DOHH2 (cell line): Measurements from ENCODE around the gene TRIM32.

Experiments
- H3F3A ChIP-seq: fragments of 200-600 bp; sonication (generic), shearing (Covaris generic); 2 replicates; pipeline ENCODE4 v1.6.0; 2016; ENCODE audit warnings: antibody characterized with exemption, mild to moderate bottlenecking; ENCODE audit not compliant: control insufficient read depth, insufficient read depth
- H3K27ac ChIP-seq: fragments of 200-600 bp; sonication (generic); 2 replicates; pipeline ENCODE4 v1.5.1; 2014; ENCODE audit warnings: low read depth, mild to moderate bottlenecking, low read length, moderate library complexity
- H3K27me3 ChIP-seq: fragments of 200-600 bp; sonication (generic); 2 replicates; pipeline ENCODE4 v1.6.1; 2014; ENCODE audit warnings: mild to moderate bottlenecking, low read length, mixed read lengths; ENCODE audit not compliant: control insufficient read depth
- H3K36me3 ChIP-seq: fragments of 200-600 bp; sonication (generic); 2 replicates; pipeline ENCODE4 v1.6.1; 2014; ENCODE audit warnings: mild to moderate bottlenecking, low read length, moderate library complexity, mixed read lengths; ENCODE audit not compliant: control insufficient read depth
- H3K4me1 ChIP-seq: fragments of 200-600 bp; sonication (generic); 2 replicates; pipeline ENCODE4 v1.6.1; 2014; ENCODE audit warnings: mild to moderate bottlenecking, low read length, mixed read lengths; ENCODE audit not compliant: control insufficient read depth
- H3K4me2 ChIP-seq: fragments of 200-600 bp; sonication (generic); 2 replicates; pipeline ENCODE4 v1.6.0; 2014; ENCODE audit warnings: mild to moderate bottlenecking, low read length, moderate library complexity
- H3K4me3 ChIP-seq: fragments of 200-600 bp; sonication (generic); 2 replicates; pipeline ENCODE4 v1.5.1; 2014; ENCODE audit warnings: mild to moderate bottlenecking, low read length, mixed read lengths
- H3K79me2 ChIP-seq: fragments of 200-600 bp; sonication (generic); 2 replicates; pipeline ENCODE4 v1.6.1; 2014; ENCODE audit warnings: mild to moderate bottlenecking, low read length, mixed read lengths; ENCODE audit not compliant: control insufficient read depth
- H3K9me2 ChIP-seq: fragments of 200-600 bp; sonication (generic); replicated peaks from 2 replicates; pipeline ENCODE4 v1.6.1; 2014; ENCODE audit warnings: mild to moderate bottlenecking, low read length, mixed read lengths; ENCODE audit not compliant: control insufficient read depth
- H3K9me3 ChIP-seq: fragments of 200-600 bp; sonication (generic); 2 replicates; pipeline ENCODE4 v1.6.1; 2014; ENCODE audit warnings: antibody characterized with exemption, low read length, mixed read lengths; ENCODE audit not compliant: control insufficient read depth, insufficient read depth
- H4K20me1 ChIP-seq: fragments of 200-600 bp; sonication (generic); 2 replicates; pipeline ENCODE4 v1.6.0; 2014; ENCODE audit warnings: low read depth, mild to moderate bottlenecking, antibody characterized with exemption, low read length, moderate library complexity; ENCODE audit not compliant: control insufficient read depth, insufficient read depth
- CTCF ChIP-seq: fragments of 200-600 bp; sonication (generic); IDR thresholded peaks from one replicate; pipeline ENCODE4 v1.5.1; 2014; ENCODE audit warnings: antibody characterized with exemption, mild to moderate bottlenecking, low read depth, low read length; ENCODE audit not compliant: poor library complexity, severe bottlenecking
- EZH2phosphoT487 ChIP-seq: fragments of 200-600 bp; sonication (generic); IDR thresholded peaks from 2 replicates; pipeline ENCODE4 v1.6.1; 2017; ENCODE audit warnings: borderline replicate concordance, mild to moderate bottlenecking, antibody characterized with exemption, low read length, moderate library complexity, mixed read lengths

Gene TRIM32

GRCh38 chr9:116692616-116693015 is 5.5 kb downstream of the TRIM32 start:
- Histone ChIP-seq H3K4me2 (no peak overlapping the region), H3K27me3 (no peaks in the 10 kb centered on the region), H3K36me3 (peaks cover 7% of the 10 kb centered on the region), H3K79me2 (peaks cover 62% of the 10 kb centered on the region), H3K9me3 (no peaks in the 10 kb centered on the region), H4K20me1 (peaks cover 7% of the 10 kb centered on the region), H3K9me2 (no peaks in the 10 kb centered on the region), H3K27ac (no peak overlapping the region), H3K4me3 (no peak overlapping the region), H3F3A (0 out of 2 replicates have a peak, but pooled peaks cover 3% of the 10 kb centered on the region), H3K4me1 (peaks cover 32% of the 10 kb centered on the region)
- TF ChIP-seq EZH2phosphoT487 (no peak), CTCF (no peak)

- H3K4me1 ChIP-seq = peaks cover 26% of the 10 kb centered on the region
- H3K4me3 ChIP-seq = no peak overlapping the region
- no peak overlapping the region for H3K4me2 ChIP-seq
- H3K9me3 ChIP-seq = no peaks in the 10 kb centered on the region
- no peaks in the 10 kb centered on the region for H3K27me3 ChIP-seq
- H4K20me1 ChIP-seq = peaks cover 7% of the 10 kb centered on the region
- TF ChIP-seq CTCF (no peak), EZH2phosphoT487 (no peak)
- H3K79me2 ChIP-seq = peaks cover 55% of the 10 kb centered on the region
- no peak overlapping the region for H3K27ac ChIP-seq
- peaks cover 13% of the 10 kb centered on the region for H3K36me3 ChIP-seq
- H3K9me2 ChIP-seq = no peaks in the 10 kb centered on the region
- 0 out of 2 replicates have a peak, but pooled peaks cover 2% of the 10 kb centered on the region for H3F3A ChIP-seq
Measured at GRCh38 chr9:116693233-116693731, 6.2 kb downstream of the TRIM32 start.

GRCh38 chr9:116694785-116695291 is 7.7 kb downstream of the TRIM32 start:
- Histone ChIP-seq H3K4me2 (no peak overlapping the region), H3K27ac (no peak overlapping the region), H3K4me3 (no peak overlapping the region), H4K20me1 (peaks cover 7% of the 10 kb centered on the region), H3F3A (no peaks in the 10 kb centered on the region), H3K79me2 (peaks cover 40% of the 10 kb centered on the region), H3K4me1 (peaks cover 18% of the 10 kb centered on the region), H3K36me3 (peaks cover 29% of the 10 kb centered on the region), H3K9me2 (no peaks in the 10 kb centered on the region), H3K9me3 (no peaks in the 10 kb centered on the region), H3K27me3 (no peaks in the 10 kb centered on the region)
- TF ChIP-seq EZH2phosphoT487 (no peak), CTCF (no peak)
